Measurements from ENCODE around the gene COLGALT1. TPM values are rescaled to one million over a fixed set of nuclear protein-coding genes. Genes with fewer than 3 reads are reported as not detected.

The COLGALT1 gene
- total and polyA plus RNA-seq, 2 of the 8 experiments (the other 6 are each of a cell fraction or from before 2014, with no cell fraction given) = 44.7 to 58.1 TPM

GRCh38 chr19:17599780-17600179, 44.3 kb downstream of the COLGALT1 start:
- no peaks in the 10 kb centered on the region; a peak in 1 of 7 replicates for H3K27me3 ChIP-seq (replicated peaks in 1 of 4; ENCODE audit: control insufficient read depth in 3 of 4, extremely low read depth in 1 of 4, insufficient read depth in 3 of 4, low read length in 3 of 4)
- POLR2A ChIA-PET (ENCODE audit: partially characterized antibody) = interaction anchor here (0.5 to 2.4 kb wide), 3 partner anchors 12 to 690 kb away, joined by 3 to 11 read pairs (median 4); no protein-coding TSS in a partner anchor
- H3K4me3 ChIP-seq (ENCODE audit: extremely low read depth in 1 of 4, insufficient read depth in 2 of 4, low read depth in 3 of 4, low read length in 4 of 4) = no peak overlapping the region
- H2BK5ac ChIP-seq (ENCODE audit: low read depth, low read length) = no peak overlapping the region
- H4K8ac ChIP-seq (ENCODE audit: extremely low read depth, insufficient read depth, low read length) = no peak overlapping the region
- H3K4me1 ChIP-seq (replicated peaks in 1 of 4; ENCODE audit: control insufficient read depth in 3 of 4, insufficient read depth in 4 of 4, low read length in 3 of 4) = peaks cover 5 to 14% (median 6%) of the 10 kb centered on the region in 4 experiments; a peak in 6 of 7 replicates
- H2BK20ac ChIP-seq (ENCODE audit: low read length) = no peak overlapping the region
- no peak overlapping the region for H2AK5ac ChIP-seq (ENCODE audit: low read depth, low read length)
- 93% methylated on average over 7 of the region's 10 CpGs; no CpG with 5 or more reads in 1 of the 2 experiments for WGBS, 2 experiments (ENCODE audit: extremely low coverage in 1 of 2, insufficient coverage in 1 of 2, insufficient read length in 1 of 2, insufficient replicate concordance in 2 of 2, low coverage in 1 of 2, low lambda C conversion rate in 2 of 2, missing lambda C conversion rate in 1 of 2)
- H3K79me1 ChIP-seq (ENCODE audit: low read depth, low read length) = no peaks in the 10 kb centered on the region
- no peak overlapping the region for H2BK12ac ChIP-seq (ENCODE audit: low read depth, low read length)
- CTCF ChIA-PET (ENCODE audit: partially characterized antibody) = interaction anchor here (0.9 to 1.6 kb wide), 5 partner anchors 9 to 159 kb away, joined by 3 to 5 read pairs (median 4); no protein-coding TSS in a partner anchor
- H4K5ac ChIP-seq (ENCODE audit: insufficient read length, low read depth, low read length) = no peak overlapping the region
- H3K23me2 ChIP-seq (ENCODE audit: low read depth, low read length) = 0 out of 2 replicates have a peak, but pooled peaks cover 2% of the 10 kb centered on the region
- no peak overlapping the region for H3K27ac ChIP-seq (ENCODE audit: low read depth, low read length)
- H2BK15ac ChIP-seq (ENCODE audit: low read length) = no peak overlapping the region
- no peak overlapping the region for H3K4ac ChIP-seq (replicated peaks; ENCODE audit: insufficient read length, low read depth, low read length)
- no peaks in the 10 kb centered on the region for H3K79me2 ChIP-seq (ENCODE audit: control insufficient read depth in 1 of 2, insufficient read depth in 2 of 2, low read length in 2 of 2)
- no peaks in the 10 kb centered on the region for H3K36me3 ChIP-seq (ENCODE audit: control insufficient read depth in 2 of 4, insufficient read depth in 4 of 4, low read length in 3 of 4)
- H3K23ac ChIP-seq (ENCODE audit: insufficient read length) = no peak overlapping the region
- no peak overlapping the region for H3K4me2 ChIP-seq (ENCODE audit: insufficient read depth in 1 of 2, low read depth in 2 of 2, low read length in 2 of 2)
- no peak overlapping the region for H2BK120ac ChIP-seq (replicated peaks; ENCODE audit: low read depth, low read length)
- no peak overlapping the region for H3K9ac ChIP-seq (replicated peaks in 1 of 4; ENCODE audit: extremely low read depth in 1 of 4, low read depth in 3 of 4, low read length in 3 of 4)
- H3K18ac ChIP-seq (ENCODE audit: extremely low read depth, low read length) = no peak overlapping the region
- FAIRE-seq (no peak), DNase-seq (ENCODE audit: low read depth in 1 of 2, low spot score in 2 of 2) (no peak)
- H2AFZ ChIP-seq (ENCODE audit: low read length) = no peak overlapping the region
- H3K14ac ChIP-seq (ENCODE audit: insufficient read length) = no peak overlapping the region
- no peak overlapping the region for H4K91ac ChIP-seq (replicated peaks; ENCODE audit: insufficient read length, low read length)
- peaks cover 0 to 2% of the 10 kb centered on the region in 2 experiments for H4K20me1 ChIP-seq (replicated peaks in 1 of 2; ENCODE audit: control insufficient read depth in 1 of 2, insufficient read depth in 2 of 2, low read length in 2 of 2)
- H3K9me3 ChIP-seq (ENCODE audit: insufficient read depth in 2 of 2, low read depth in 1 of 2, low read length in 1 of 2) = no peaks in the 10 kb centered on the region
- TF ChIP-seq BCL11A (IDR thresholded peaks at IDR 0.05; ENCODE audit: low read depth in 2 of 2, low read length in 2 of 2) = no peak
- no peak for TF ChIP-seq ZNF274 (IDR thresholded peaks at IDR 0.05; ENCODE audit: borderline replicate concordance, extremely low read depth, low read length)
- no peak for TF ChIP-seq POU5F1 (IDR thresholded peaks at IDR 0.05; ENCODE audit: low read depth, low read length)
- no peak for TF ChIP-seq SP2 (IDR thresholded peaks at IDR 0.05; ENCODE audit: low read length)
- TF ChIP-seq NRF1 (IDR thresholded peaks at IDR 0.05; ENCODE audit: low read depth, low read length) = no peak
- no peak overlapping the region for H3K56ac ChIP-seq (replicated peaks; ENCODE audit: insufficient read length, low read depth, low read length)
